ENCODE results near the gene PTBP1. TPM values are rescaled to one million over a fixed set of nuclear protein-coding genes. Genes with fewer than 3 reads are reported as not detected.

The PTBP1 gene
- total RNA-seq, 1 donor from 2014 or later = 210 TPM

GRCh38 chr19:789701-790060, 7.6 kb upstream of the PTBP1 start:
- TF ChIP-seq CTCF (IDR thresholded peaks at IDR 0.05) = no peak
- Histone ChIP-seq H3K4me3 (no peak overlapping the region), H3K9me3 (no peaks in the 10 kb centered on the region), H3K36me3 (no peaks in the 10 kb centered on the region), H3K27ac (no peak overlapping the region), H3K27me3 (no peaks in the 10 kb centered on the region), H3K4me1 (no peaks in the 10 kb centered on the region)
- no peak for DNase-seq (ENCODE audit: low spot score in 2 of 2)
- intact Hi-C loops (cut with DNase I) = no loop called here

- Histone ChIP-seq H3K27ac (no peak overlapping the region), H3K4me1 (peaks cover 2 to 6% of the 10 kb centered on the region in 2 donors), H3K9me3 (no peaks in the 10 kb centered on the region), H3K36me3 (no peaks in the 10 kb centered on the region), H3K4me3 (no peak overlapping the region), H3K27me3 (no peaks in the 10 kb centered on the region)
- DNase-seq (ENCODE audit: low spot score in 2 of 2) = no peak
- intact Hi-C loops (cut with DNase I) = no loop called here
- TF ChIP-seq CTCF (IDR thresholded peaks at IDR 0.05) = no peak
Observed at GRCh38 chr19:791007-791566, 6.2 kb upstream of the PTBP1 start.

GRCh38 chr19:791567-792305, 5.5 kb upstream of the PTBP1 start:
- no peak for TF ChIP-seq CTCF (IDR thresholded peaks at IDR 0.05)
- H3K27ac ChIP-seq = peak overlapping the region in 1 of 2 donors; percentile 6
- H3K27me3 ChIP-seq = no peaks in the 10 kb centered on the region
- intact Hi-C loops (cut with DNase I) = no loop called here
- DNase-seq (ENCODE audit: low spot score in 2 of 2) = no peak
- peaks cover 7 to 11% of the 10 kb centered on the region in 2 donors for H3K4me1 ChIP-seq
- no peaks in the 10 kb centered on the region for H3K36me3 ChIP-seq
- no peak overlapping the region for H3K4me3 ChIP-seq
- H3K9me3 ChIP-seq = no peaks in the 10 kb centered on the region

- H3K4me3 ChIP-seq = no peak overlapping the region
- no peak overlapping the region for H3K27ac ChIP-seq
- peaks cover 7 to 11% of the 10 kb centered on the region in 2 donors for H3K4me1 ChIP-seq
- no peaks in the 10 kb centered on the region for H3K36me3 ChIP-seq
- no peak for TF ChIP-seq CTCF (IDR thresholded peaks at IDR 0.05)
- no peak for DNase-seq (ENCODE audit: low spot score in 2 of 2)
- intact Hi-C loops (cut with DNase I) = no loop called here
- no peaks in the 10 kb centered on the region for H3K9me3 ChIP-seq
- H3K27me3 ChIP-seq = no peaks in the 10 kb centered on the region
Observed at GRCh38 chr19:792306-792885, 4.9 kb upstream of the PTBP1 start.

- Histone ChIP-seq H3K27ac (no peak overlapping the region), H3K9me3 (no peaks in the 10 kb centered on the region), H3K27me3 (no peaks in the 10 kb centered on the region), H3K4me3 (no peak overlapping the region), H3K36me3 (no peaks in the 10 kb centered on the region), H3K4me1 (peaks cover 7 to 15% of the 10 kb centered on the region in 2 donors)
- DNase-seq (ENCODE audit: low spot score in 2 of 2) = no peak
- TF ChIP-seq CTCF (IDR thresholded peaks at IDR 0.05) = no peak
- intact Hi-C loops (cut with DNase I) = no loop called here
Observed at GRCh38 chr19:793806-794205, 3.4 kb upstream of the PTBP1 start.
